HT-29 (cell line): ENCODE measurements around the gene SI. TPM values are rescaled to one million over a fixed set of nuclear protein-coding genes. Genes with fewer than 3 reads are reported as not detected.
"Not testable (repeated sequence)": the region's sequence is repeated elsewhere in the genome, so short reads cannot be mapped to it uniquely, and the experiment has no call there.

Experiments
- DNase-seq: peaks from one replicate; pipeline ENCODE4 v3.0.0-alpha.2; 2015; ENCODE audit warnings: low spot score
- small RNA-seq: library from RNA; depleted of rRNA; stranded (forward); fragments of <200 nt; gene quantifications from one replicate; pipeline ENCODE3, GENCODE V24; 2014
- total RNA-seq: library from RNA; depleted of rRNA; stranded (reverse); fragments of >200 nt; shearing (Covaris generic); gene quantifications from 2 replicates; pipeline ENCODE4 v1.2.3, GENCODE V29; 2014; rRNA removed

SI gene
- total RNA-seq = 0.20 and 0.55 TPM in 2 replicates

DNA sequence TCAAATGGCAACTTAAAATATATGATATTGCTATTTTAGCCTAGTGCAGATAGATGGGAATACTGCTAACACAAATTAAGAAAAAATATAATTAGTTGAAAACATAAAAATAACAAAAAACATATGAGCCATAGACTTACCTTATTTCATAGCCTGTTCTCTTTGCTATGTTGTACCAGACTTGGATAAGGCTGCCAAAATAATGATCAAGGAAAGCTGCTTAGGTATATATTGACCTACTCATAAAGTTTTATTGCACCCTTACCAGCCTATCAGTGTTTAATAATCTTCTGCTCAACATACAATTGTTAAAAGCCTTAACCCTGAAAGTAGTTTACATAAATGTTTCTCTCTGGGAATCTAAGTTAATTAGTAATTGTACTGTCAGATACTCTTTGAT, at the start of gene SI:
TSS of gene SI (minus strand) at position 204 of the 400 bp plus-strand sequence. CDS start 2,484 bp downstream, outside the sequence.
- DNase-seq = peak; percentile 22

DNA sequence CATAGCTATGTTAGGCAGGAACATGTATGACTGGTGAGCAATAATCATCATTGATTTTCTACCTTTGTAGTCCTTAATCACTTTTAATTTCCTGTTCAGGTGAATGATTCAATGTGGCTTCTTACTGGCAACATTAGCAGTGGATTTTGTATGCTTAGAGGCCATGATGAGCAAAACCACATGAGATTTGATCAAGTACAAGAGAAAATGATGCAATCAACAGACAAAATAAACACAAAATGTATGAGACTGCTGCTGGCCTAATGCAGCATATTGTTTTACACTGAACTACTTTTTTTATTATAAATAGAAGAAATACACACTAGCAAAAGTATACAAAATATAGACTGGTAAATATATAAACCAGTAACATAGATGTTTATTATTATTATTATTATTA, 47.5 kb upstream of the SI start:
- DNase-seq = no peak

DNA sequence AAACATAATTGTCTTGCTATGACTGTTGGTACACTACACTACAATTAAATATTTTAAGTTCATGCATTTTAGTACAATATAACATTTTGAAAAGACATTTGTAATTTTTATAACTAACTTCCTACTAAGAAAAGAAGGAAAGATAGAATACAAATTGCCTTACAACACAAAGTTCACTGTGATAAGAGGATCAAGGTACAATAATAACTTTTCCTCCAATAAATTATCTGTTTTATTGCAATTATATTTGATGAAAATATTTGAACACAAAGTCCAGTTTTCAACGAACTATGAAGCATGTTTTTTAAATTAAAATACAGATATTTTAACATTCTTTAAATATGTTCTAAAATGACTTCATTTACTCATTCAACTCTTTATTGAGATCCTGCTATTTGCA, 33.1 kb upstream of the SI start:
- no peak for DNase-seq

DNA sequence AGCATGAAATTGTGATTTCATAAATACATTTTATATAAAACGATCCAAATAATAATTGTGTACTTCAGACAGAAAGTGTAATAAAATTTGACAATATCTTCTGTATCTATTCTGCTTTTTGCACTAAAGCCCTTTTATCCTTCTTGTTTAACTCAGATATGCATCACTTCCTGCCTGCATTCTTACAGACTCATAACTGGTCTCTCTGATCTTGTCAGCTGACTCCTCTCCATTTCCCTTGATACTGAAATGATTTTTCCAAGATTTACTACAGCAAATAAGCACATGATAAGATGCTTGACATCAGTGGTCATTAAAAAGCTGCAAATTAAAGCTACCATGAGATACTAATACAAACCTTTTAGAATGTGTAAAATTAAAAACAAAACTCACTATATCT, 25.3 kb upstream of the SI start:
- DNase-seq = no peak

DNA sequence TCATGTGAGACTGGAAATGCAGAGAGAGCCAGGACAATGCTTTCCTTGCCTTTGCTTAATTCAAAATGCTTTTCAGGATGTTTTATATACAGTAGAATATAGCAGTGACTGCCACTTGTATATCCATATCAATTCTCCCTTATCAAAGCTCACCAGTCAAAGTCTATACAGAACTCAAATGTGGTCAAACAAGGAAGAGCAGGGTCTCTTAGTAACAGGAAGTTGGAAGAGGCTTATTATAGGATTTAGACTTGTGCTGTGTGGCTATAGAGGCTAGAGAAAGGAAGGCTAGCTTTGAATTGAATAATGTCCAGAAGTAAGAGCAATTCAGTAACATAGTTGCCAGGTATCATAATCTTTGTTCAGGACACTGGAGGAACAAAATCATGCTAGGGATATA, 4.4 kb upstream of the SI start:
- DNase-seq = no peak

DNA sequence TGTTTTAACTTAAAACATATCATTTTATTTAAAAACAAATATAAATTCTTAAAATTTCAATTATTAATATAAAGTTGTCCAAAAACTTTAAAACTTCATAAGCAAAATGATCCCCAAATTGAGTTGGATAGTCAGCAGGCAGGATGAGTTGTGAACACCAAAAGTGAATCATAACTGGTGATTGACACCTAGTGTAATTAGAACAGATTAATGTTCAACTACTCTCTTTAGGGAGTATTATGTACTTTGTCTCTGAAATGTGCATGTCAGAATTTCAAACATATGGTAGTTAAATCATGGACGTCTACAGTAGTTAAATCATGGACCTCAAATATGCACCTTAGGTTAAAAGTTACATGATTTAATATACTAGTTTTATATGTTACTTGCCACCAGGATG, 2.9 kb upstream of the SI start:
- DNase-seq = no peak

DNA sequence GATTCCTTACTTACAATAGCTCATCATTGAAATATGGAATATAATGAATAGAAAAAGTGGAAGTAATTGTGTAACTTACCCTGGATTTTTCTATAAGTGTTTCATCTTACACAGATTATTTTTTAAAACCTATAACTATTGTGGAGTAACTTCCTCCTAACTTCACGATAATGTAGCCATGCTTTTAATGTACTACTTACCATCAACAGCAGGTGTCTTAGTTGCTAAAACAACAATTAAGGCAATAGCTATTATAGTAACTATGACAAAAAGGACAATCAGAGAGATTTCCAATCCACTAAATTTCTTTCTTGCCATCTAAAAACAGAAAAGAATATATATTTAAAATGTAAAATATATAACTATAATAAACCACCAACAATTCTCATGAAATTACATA, 2.6 kb downstream of the SI start:
- DNase-seq = peak; percentile 24

DNA sequence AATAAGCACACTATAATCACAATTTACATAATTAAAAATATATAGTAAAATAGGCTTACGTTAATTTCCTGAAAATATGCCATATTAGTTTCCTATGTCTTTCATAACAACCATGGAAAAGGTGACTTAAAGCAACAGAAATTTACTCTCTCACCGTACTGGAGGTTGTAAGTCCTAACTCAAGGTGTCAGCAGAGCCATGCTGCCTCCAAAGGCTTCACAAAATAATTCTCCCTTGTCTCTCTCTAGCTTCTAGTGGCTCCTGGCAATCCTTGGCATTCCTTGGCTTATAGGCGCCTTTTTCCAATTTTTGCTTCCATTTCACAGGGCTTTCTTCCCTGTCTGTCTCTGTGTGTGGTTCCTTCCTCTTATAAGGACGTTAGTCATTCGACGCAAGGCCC, 7.6 kb downstream of the SI start:
- DNase-seq = peak; percentile 42

DNA sequence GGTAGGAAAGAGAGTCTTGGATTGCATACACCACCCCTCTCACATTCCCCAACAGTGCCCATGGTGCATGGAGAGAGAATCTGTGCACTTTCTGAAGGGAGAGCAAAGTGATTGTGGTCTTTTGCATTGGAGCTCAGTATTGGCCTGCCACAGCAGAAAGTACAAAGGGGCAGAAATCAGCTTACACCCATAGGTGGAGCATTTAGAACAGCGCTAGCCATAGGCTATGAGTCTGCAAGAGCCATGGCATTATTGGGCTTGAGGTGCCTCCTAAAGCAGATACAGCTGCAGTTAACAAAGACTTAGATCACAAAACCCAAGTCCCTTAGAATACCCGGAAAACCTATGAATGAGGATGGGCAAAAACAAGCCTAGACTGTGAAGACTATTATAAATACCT, 21.8 kb downstream of the SI start:
- DNase-seq = no peak

DNA sequence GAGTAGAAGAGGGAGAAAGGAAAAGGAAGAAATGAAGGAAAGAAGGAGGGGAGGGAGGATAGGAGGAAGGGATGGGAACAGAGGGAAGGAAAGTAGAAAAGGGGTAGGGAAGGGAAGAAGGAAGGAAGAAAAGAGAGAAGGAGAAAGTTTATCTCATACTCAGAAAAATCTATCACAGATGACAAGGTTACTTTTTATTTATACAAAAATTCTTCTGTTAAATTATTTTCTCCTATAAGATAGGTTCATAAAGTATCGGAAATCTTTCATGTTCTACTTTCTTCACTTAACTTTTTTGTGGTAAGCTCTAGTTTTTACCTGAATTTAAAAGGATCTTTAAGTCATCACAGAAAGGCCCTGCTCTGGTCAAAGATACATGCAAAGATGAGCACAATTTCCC, 38.1 kb downstream of the SI start:
- no peak for DNase-seq

DNA sequence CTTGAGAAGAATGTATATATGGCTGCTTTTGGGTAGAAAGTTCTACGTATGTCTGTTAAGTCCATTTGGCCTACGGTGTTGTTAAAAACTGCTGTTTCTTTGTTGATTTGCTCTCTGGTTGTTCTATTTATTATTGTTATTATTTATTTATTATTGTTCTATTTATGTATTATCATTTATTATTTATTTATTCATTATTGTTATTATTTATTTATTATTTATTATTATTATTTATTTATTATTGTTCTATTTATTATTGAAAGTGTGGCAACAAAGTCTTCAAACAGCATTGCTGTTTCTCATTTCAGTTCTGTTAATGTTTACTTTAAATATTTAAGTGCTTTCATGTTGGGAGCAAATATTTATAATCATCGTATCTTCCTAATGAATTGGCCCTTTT, 66.7 kb downstream of the SI start:
- no peak for DNase-seq

DNA sequence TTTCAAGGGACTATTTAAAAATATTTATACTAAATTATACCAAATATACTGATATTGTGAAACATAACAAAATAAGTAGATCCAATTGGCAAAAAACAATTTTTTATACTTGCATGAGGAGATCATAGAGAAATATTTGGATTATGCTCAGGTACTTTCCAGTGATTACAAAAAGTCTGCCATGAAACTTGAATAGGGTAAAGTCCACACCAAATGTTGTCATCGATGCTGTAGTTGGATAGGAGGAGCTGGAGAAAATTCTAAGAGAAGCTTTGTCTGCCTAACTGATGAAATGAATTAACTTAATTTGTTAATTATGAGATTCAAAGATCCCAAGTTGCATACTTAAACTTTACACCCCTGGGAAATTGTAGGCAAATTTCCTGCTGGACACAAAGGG, 93.3 kb downstream of the SI start:
- no peak for DNase-seq

DNA sequence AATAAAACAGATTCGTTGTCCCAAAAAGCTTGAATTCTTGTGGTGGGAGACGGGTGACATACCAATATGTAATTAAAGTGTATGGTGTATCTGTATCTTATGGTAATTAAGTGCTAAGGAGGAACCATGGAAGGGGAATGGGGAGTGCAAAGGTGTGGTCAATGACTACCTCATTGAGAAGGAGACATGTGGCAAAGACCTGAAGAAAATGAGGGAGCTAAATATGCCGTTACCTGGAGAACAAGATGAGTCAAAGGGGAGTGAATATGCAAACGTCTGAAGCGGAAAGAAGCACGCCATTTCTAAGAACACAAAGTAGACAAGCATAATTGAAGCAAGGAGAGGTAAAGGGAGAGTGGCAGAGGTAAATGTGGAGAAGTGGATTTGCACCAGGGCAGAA, 115.7 kb downstream of the SI start:
- no peak for DNase-seq

DNA sequence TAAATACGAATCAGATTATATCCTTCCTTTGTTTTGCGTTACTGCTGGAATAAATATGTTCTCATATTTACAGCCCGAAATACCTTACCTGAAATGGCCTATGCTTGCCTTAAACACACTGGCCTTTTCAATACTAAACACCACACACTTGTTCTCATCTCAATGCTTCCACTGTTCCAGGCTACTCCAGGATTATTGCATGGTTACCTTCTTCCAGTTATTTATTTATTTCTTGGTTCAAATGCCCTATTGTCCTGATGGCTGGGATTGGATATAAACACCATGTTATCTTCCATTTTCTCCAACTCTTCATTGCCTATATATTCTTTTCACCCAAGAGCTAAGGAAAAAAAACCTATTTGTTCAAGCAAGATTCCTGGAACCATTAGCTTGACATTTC, 125.3 kb downstream of the SI start:
- no peak for DNase-seq

DNA sequence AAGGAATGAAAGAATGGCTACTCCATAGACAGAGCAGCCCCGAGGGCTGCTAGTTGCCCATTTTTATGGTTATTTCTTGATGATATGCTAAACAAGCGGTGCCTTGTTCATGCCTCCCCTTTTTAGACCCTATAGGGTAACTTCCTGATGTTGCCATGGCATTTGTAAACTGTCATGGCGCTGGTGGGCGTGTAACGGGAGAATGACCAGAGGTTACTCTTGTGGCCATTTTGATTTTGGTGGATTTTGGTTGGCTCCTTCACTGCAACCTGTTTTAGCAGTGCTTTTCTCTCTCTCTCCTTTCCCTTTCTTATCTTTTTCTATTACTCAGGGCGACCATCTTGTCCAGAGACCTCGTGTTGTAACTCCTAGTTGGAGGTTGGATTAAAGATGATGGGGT, 126.9 kb downstream of the SI start:
- not testable (repeated sequence) for DNase-seq

DNA sequence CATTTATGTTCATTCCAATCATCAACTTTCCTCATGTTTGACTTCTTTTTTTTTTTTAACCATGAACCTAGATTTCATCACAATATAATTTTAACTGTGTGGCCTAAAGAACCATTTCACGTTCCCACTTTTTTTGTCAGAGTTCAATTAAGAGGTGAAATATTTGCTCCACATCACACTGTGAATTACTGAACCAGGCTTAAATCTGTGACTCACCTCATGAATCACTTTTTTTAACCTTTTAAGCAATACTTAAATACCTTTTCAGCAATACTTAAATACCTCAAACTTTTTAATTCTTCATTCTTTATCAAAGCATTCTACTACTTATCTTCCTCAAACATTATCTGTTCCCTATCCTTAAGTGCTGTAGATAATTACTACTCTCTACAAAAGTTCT, 137.6 kb downstream of the SI start:
- DNase-seq = no peak

DNA sequence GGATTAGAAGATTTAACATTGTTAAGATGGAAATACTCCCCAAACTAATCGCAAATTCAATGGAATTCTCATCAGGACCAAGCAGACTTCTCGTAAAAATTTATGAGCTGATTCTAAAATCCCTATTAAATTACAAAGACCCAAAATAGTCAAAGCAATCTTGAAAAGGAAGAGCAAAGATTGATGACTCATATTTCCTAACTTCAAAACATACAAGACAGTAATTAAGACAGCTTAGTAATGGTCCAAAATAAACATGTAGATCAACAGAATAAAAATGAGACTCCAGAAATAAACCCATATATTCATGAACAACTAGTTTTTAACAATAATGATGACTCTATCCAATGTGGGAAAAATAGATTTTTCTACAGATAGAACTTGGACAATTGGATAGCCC, 148.7 kb downstream of the SI start:
- DNase-seq = no peak

Small RNA genes within 50 kb of the gene (small RNA-seq; reads per million reads assigned to genes)
- not detected for gene RF00019

Other genes starting within 250 kb of the SI start
- gene SLITRK3, start 117.9 kb upstream of the SI start, total RNA-seq = not detected in 2 replicates